SKM-1 treated with dmso at 0.1 percent for 144 hours (cell line): ENCODE results near the gene CTLA4.
"Not testable (repeated sequence)": the region's sequence is repeated elsewhere in the genome, so short reads cannot be mapped to it uniquely, and the experiment has no call there.

Source experiments
- DNase-seq: peaks from one replicate; lab custom pipeline; 2025; ENCODE audit not compliant: unreplicated experiment; lab: John Stamatoyannopoulos, UW

The CTLA4 gene

DNA sequence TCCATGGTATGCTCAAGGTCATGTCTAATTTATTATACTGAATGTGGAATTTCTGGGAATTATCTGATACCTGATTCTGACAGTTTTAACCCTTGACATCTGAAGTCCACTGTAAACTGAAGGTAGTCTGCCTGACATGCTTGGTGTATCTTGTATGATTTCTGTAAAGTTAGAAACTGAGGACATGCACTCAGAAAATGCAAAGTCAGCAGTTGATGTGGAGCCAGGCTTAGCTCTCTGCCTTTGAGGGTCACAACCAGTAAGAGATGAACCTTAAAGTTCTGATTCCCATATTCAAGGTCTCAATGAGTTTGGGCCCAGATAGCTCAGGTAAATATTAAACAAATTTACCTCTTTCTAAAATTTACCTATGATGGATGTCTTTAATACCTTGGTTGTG is 12.3 kb upstream of the CTLA4 start:
- DNase-seq, result no peak

DNA sequence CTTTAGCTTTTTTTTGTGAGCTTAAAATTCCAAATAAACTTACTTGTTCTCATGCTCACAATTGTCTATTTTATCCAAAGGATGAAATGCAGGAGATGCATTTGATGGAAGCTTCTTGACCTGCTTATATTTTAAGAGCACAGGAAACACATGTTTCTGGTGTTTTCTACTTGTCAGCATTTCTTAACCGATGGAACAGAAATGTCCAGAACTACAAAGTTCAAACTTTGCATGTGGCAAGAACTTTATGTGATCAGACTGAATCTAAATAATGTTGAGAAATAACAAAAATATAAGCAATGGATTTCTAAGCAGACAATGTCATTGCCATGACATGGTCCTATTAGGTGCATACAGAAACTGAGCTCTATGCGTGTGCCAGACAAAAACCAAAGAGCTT is 9.9 kb upstream of the CTLA4 start:
- no peak for DNase-seq

DNA sequence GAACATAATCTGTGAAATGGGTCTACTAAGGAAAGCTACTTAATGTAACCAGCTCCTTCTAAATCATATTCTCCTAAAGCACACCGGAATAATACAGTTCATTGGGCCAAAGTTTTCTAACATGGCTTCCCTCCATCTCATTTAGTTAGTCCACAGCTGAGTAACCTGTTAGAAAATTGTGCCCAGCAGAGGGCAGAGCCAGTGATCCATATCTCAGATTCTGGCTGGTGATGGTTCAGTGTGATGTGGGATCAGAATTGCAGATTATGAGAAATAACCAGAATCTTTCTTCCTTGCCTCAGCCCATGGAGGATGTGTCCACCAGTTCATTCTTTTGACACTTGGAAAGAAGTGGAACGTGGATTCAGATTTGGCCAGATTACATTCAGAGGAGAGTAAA is 9.4 kb upstream of the CTLA4 start:
- no peak for DNase-seq

DNA sequence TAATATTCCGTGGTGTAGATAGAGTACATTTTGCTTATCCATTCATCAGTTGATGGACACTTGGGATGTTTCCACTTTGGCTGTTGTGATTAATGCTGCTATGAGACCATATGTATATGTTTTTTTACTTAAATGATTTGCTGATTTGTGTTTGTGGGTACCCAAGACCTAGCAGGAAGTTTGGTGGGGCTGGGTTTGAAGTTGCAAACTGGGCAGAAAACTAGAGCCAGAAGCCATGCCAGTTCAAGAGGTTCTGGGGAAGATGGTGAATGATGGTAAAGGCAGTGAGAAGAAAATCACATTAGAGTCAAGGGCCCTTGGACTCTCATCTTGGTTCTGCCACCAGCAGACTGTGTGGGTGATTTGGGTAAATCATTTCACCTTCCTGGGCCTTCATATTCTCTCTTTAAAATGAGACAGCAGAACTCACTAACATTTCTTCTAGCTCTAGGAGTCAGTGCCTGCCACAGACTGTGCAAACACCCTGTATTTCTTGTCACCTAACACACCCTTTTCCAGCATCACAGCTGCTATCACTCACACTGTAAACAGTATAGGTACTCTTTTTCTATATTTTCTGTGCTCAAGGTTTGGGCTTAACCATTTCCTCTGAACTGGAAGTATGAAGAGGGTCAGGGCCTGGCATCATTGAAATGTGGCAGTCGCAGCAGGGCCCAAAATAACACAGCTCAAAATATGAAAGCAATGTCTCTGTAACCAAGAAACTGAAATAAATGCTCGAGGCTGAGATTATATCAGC is 8.4 kb upstream of the CTLA4 start:
- DNase-seq, result no peak

DNA sequence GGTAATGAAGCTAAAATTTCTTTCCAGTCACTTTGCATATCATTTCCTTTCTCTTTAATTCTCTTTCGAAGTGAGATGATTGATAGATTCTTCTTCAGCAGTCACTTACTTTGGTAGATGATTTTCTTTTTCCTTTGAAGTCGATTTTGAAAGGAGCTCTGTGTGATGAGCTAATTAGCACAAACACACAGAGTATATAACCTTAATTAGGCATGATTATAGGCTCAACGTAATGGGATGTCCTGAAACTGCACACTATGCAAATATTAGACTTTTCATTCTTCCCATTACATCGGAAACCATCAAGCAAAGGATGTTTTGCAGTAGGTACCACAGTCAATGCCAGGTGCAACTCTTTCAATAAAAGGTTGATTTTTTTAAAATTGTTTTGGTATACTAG is 6.4 kb upstream of the CTLA4 start:
- no peak for DNase-seq

DNA sequence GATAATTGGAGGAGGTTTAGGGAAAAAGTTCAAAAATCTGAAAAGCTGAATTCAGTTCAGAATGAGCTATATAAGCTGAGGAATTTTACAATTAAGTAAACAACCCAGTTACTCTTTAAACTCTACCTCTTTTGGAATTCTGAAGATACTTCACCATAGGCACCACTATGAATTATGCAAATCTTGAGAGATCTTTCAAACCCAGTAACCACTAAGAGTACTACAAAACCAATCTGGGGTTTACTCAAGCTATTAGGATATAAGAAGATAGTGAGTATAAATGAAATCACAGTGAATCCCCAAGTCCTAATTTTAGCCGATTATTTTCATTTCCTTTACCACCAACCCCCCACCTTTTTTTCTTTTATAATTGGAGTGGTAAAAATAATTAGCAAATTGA is 6.0 kb upstream of the CTLA4 start:
- DNase-seq, result no peak

DNA sequence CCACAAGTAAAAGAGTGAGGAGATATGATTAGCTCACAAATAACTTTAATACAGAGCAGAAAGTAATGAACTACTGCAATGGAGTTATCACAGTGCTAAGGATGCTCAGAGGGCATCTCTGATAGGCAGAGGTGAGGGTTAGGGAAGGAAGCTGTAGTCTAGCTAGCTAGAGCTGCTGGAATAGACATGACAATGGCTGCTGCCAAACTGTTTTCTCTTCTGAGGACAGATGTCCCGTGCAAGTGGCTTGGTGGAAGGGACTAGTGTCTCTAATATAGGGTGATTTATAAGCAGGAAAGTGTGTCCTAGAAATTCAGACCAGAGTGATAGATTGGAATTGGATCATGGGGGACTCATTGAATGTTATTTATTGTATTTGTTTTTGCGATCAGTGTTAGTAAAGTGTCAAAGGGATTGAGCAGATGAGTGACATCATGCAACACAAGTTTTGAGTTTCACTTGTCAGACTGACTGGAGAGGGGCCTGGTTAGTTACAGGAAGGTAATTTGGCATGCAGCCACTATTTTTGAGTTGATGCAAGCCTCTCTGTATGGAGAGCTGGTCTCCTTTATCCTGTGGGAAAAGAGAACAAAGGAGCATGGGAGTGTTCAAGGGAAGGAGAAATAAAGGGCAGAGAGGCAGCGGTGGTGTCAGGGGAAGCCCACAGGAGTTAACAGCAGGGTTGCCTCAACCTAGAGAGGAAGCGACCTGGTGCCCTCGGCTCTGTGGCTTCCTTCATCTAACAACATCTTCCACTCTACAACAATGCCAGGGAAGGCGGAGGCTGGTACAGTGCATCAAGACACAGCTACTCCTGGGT is 1.9 kb downstream of the CTLA4 start:
- no peak for DNase-seq

DNA sequence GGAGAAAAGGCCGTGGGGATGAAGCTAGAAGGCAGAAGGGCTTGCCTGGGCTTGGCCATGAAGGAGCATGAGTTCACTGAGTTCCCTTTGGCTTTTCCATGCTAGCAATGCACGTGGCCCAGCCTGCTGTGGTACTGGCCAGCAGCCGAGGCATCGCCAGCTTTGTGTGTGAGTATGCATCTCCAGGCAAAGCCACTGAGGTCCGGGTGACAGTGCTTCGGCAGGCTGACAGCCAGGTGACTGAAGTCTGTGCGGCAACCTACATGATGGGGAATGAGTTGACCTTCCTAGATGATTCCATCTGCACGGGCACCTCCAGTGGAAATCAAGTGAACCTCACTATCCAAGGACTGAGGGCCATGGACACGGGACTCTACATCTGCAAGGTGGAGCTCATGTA is 2.9 kb downstream of the CTLA4 start:
- no peak for DNase-seq

DNA sequence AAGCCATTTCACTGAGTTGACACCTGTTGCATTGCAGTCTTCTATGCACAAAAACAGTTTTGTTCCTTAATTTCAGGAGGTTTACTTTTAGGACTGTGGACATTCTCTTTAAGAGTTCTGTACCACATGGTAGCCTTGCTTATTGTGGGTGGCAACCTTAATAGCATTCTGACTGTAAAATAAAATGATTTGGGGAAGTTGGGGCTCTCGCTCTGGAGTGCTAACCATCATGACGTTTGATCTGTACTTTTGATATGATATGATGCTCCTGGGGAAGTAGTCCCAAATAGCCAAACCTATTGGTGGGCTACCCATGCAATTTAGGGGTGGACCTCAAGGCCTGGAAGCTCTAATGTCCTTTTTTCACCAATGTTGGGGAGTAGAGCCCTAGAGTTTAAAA is 3.4 kb downstream of the CTLA4 start:
- DNase-seq, result no peak

DNA sequence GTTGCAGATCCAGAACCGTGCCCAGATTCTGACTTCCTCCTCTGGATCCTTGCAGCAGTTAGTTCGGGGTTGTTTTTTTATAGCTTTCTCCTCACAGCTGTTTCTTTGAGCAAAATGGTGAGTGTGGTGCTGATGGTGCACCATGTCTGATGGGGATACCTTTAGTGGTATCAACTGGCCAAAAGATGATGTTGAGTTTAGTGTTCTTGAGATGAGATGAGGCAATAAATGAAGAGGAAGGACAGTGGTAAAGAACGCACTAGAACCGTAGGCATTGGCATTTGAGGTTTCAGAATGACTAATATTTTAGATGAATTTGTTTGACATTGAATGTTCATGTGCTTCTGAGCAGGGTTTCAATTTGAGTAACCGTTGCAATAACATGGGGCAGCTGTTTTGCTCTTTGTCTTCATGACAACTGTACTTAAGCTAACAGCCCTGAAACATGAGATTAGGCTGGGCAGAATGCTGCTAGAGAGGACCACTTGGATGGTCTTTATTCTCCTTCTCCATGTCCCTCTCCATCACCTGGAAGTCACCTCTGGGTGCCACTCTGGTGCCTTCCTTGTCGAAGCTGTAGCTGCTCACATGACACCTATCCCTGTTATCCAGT is 3.9 kb downstream of the CTLA4 start:
- DNase-seq, result no peak

DNA sequence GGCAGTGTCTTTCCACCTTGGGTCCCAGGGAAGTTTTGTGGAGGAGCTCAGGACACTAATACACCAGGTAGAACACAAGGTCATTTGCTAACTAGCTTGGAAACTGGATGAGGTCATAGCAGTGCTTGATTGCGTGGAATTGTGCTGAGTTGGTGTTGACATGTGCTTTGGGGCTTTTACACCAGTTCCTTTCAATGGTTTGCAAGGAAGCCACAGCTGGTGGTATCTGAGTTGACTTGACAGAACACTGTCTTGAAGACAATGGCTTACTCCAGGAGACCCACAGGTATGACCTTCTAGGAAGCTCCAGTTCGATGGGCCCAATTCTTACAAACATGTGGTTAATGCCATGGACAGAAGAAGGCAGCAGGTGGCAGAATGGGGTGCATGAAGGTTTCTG is 5.9 kb downstream of the CTLA4 start:
- no peak for DNase-seq

DNA sequence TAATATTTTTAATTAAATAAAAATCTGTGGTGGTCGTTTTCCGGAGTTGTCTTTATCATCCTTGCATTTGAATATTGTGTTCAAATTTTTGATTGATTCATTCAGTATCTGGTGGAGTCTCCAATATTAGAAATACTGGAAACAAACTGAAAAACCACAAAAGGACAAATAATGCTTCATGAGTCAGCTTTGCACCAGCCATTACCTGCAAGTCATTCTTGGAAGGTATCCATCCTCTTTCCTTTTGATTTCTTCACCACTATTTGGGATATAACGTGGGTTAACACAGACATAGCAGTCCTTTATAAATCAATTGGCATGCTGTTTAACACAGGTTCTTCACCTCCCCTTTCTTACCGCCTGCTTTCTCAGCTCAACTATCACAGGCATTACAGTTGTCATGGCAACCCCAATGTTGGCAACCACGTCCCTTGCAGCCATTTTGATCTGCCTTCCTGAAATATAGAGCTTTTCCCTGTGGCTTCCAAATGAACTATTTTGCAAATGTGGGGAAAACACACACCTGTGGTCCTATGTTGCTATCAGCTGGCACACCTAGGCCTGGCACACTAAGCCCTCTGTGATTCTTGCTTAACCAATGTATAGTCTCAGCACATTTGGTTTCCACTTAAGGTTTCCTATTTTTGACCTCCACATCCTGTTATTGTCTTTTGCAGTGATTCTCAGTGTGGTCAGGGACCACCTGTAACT is 6.5 kb downstream of the CTLA4 start:
- DNase-seq, result no peak

DNA sequence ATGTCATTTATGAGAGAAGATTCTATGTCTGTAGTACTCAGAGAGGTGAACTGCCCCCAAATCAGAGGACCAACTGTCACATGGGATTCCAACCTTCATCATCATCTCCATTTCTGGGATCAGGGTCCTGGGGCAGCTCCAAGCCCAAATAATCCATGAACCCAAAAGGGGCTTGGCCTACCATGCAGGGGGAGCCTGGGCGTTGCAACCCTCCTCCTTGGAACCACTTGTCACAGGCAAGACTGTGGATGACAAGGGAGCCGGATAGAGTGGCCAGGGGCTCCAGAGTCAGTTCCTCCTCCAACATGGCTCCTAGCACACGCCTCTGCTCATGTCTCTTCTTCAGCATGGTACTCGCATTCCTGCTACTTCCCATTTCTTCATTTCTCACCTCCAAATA is 7.9 kb downstream of the CTLA4 start:
- no peak for DNase-seq

DNA sequence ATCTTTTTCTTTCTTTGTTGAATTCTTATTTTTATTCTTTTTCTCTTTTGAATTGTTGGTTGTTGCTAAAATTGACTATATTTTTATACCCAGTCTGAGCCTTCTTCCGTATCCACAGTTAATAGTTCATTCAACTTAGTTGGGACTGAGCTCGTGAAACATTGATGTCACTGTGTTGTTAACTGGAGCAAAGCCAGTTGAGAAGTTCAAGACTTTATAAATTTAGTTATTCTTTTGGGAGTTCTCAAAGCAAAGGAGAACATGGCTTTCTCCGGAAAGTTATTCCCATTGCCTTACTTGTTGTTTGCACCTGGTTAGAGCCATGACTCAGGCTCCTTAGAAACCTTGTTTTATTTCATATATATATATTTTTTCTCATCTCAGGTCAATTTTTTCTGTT is 8.8 kb downstream of the CTLA4 start:
- no peak for DNase-seq

DNA sequence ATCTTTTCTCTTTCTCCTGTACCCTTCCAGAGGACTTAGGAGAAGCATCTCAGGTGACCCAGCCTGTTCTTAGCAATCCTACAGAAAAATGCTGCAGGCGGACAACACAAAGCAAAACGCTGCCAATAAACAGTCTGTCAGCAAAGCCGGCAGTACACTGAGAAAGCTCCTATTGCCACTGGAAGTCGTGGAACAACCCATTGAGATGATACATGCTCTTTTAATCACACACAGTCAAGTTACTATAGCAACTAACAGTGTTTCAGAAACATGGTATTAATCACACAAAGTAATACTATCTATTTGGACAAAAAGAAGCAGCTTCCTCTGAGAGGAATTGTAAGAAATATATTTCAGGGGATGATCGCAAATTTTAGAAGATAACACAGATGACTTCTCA is 10.5 kb downstream of the CTLA4 start:
- no peak for DNase-seq

DNA sequence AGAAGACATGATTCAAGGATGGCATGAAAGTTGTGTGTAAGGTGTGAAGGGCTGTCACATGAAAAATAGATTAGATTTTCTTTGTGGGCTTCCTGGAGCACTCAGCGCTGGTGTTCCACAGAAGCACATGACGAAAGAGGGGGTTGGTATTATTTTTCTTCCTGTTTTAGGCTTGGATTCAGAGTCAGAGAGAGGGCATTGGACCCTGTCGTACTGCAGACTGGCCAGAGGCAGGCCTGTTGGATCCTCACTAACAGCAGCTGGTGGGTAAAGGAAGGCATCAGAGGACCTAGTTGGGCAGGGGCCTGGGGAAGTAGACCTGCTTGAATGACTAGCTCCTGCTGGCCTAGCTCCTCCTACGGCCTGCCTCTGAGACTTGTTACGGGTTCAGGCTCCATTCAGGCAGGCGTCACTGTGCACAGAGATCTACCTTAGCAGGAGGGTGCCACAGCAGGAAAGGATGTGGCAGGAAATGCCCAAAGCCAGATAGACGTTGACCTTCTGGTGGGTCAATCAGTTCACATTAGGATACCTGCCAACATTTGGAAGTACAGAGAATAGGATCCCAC is 13.1 kb downstream of the CTLA4 start:
- no peak for DNase-seq

DNA sequence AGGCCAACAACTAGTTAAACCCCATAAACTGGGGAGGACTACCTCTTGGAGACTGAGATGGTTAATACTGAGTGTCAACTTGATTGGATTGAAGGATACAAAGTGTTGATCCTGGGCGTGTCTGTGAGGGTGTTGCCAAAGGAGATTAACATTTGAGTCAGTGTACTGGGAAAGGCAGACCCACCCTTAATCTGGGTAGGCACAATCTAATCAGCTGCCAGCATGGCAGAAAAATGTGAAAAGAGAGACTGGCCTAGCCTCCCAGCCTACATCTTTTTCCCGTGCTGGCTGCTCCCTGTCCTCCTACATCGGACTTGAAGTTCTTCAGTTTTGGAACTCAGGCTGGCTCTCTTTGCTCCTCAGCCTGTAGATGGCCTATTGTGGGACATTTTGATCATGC is 13.6 kb downstream of the CTLA4 start:
- DNase-seq, result not testable (repeated sequence)

DNA sequence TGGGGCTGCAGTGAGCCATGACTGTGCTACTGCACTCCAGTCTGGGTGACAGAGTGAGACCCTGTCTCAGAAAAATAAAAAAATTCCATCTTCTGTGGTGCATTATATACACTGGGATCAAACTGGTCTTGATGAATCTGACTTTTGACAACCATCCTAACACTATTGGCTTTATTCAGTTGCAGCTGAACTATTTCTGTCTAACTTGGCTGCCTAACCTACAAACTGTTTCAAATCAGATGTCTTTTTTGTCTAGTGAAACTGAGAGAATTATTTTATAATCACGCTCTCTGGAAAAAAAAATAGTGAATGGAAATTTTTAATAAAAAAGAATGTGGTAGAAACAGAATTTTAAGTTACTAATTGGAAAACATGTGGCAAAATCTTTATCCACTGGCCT is 15.0 kb downstream of the CTLA4 start:
- DNase-seq, result no peak

DNA sequence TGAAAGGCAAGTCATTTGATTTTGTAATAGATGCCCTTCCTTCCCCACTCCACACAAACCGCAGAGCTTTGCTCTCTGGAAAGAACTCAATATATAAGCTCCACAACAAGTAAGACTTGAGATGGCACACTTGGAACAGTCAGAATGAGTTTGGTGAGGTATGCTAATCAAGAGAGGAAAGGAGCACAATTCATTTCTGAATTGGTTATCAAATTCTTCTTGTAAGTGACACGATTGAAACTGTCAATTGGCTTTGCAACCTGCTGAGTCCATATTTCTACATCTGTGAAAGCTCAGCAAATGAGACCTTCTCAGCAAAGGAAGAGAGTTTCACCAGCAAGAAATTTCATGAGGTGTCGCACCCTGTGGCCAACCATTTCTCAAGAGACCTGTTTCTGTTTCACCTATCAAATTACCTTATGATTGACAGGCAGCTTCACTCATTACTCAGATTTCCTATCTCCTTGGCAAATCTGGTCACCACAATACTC is 19.1 kb downstream of the CTLA4 start:
- peak; percentile 60 for DNase-seq

DNA sequence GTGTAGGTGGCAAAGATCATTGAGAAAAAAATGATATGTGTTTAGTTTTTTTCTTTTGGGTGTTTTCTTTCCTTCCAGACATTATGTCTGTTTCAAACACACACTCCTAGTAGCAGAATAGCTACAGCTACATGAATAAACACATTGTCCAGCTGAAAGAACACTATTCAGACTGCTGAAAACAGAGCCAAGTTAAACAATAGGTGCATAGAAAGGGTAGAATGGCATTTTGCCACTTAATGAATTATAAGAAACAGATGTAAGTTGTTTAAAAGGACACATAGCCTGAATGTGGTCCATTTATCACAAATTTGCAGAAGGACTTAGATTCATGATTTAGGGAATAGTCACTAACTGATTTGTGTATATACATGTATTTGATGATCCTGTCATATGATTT is 20.1 kb downstream of the CTLA4 start:
- DNase-seq, result no peak

DNA sequence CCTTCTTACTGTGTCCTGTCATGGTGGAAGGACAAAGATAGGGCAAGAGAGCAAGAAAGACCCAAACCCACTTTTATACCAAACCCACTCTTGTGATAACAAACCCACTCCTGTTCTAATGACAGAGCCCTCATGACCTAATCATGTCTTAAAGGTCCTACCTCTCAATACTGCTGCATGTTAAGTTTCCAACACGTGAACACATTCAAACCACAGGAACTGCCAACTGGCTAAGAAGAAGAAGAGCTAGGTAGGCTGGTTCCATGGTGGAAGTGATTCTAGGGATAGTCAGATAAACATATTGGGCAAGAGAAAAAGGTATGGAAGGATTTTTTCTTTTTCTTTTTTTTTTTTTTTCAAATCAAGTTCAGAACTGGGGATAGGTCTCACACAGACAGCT is 22.0 kb downstream of the CTLA4 start:
- DNase-seq, result no peak
